AG08396 (cell line): Measurements from ENCODE around the gene ACO1.

Experiments used
- DNase-seq: peaks from one replicate; pipeline ENCODE4 v3.0.0; 2012; ENCODE audit warnings: low spot score, mixed read lengths

Gene ACO1

GRCh38 chr9:32382565-32383320 lies 1.7 kb upstream of the ACO1 start:
- DNase-seq: no peak

GRCh38 chr9:32384002-32384363 lies 460 bp upstream of the ACO1 start:
- DNase-seq: no peak

GRCh38 chr9:32385152-32385884 lies 875 bp downstream of the ACO1 start:
- no peak for DNase-seq

GRCh38 chr9:32385885-32386283 lies 1.4 kb downstream of the ACO1 start:
- no peak for DNase-seq

- DNase-seq: no peak
Observed at GRCh38 chr9:32387256-32387655, 2.8 kb downstream of the ACO1 start.

GRCh38 chr9:32389365-32389764 lies 4.9 kb downstream of the ACO1 start:
- no peak for DNase-seq

GRCh38 chr9:32393911-32394310 lies 9.5 kb downstream of the ACO1 start:
- DNase-seq: no peak

- no peak for DNase-seq
Observed at GRCh38 chr9:32394381-32395049, 10.1 kb downstream of the ACO1 start.

- peak; percentile 75 for DNase-seq
Observed at GRCh38 chr9:32395510-32396216, 11.2 kb downstream of the ACO1 start.

GRCh38 chr9:32398207-32398606 lies 13.8 kb downstream of the ACO1 start:
- no peak for DNase-seq

GRCh38 chr9:32399110-32399815 lies 14.8 kb downstream of the ACO1 start:
- DNase-seq: no peak

GRCh38 chr9:32401488-32401887 lies 17.0 kb downstream of the ACO1 start:
- DNase-seq: no peak

GRCh38 chr9:32403567-32404260 lies 19.3 kb downstream of the ACO1 start:
- no peak for DNase-seq

GRCh38 chr9:32404402-32404801 lies 20.0 kb downstream of the ACO1 start:
- DNase-seq: no peak

- no peak for DNase-seq
Observed at GRCh38 chr9:32404856-32405255, 20.4 kb downstream of the ACO1 start.

GRCh38 chr9:32405506-32405905 lies 21.1 kb downstream of the ACO1 start:
- no peak for DNase-seq

GRCh38 chr9:32406046-32406445 lies 21.6 kb downstream of the ACO1 start:
- no peak for DNase-seq

- DNase-seq: no peak
Observed at GRCh38 chr9:32411753-32412152, 27.3 kb downstream of the ACO1 start.

GRCh38 chr9:32412440-32412839 lies 28.0 kb downstream of the ACO1 start:
- DNase-seq: no peak

GRCh38 chr9:32413424-32413823 lies 29.0 kb downstream of the ACO1 start:
- no peak for DNase-seq

GRCh38 chr9:32414856-32415255 lies 30.4 kb downstream of the ACO1 start:
- no peak for DNase-seq
